Neural cell (in vitro differentiated cells): ENCODE results near the gene SLF1. TPM values are rescaled to one million over a fixed set of nuclear protein-coding genes. Genes with fewer than 3 reads are reported as not detected.

Experiments
- H2AFZ ChIP-seq: fragments of 200-600, 300-800 bp; sonication (generic), shearing (Covaris generic); 2 replicates; pipeline ENCODE4 v1.6.0; 2014; ENCODE audit warnings: low read depth, mild to moderate bottlenecking, antibody characterized with exemption, low read length, moderate library complexity
- H3F3A ChIP-seq: fragments of 200-600 bp; shearing (Covaris generic); 2 replicates; pipeline ENCODE4 v1.6.1; 2016; ENCODE audit warnings: mild to moderate bottlenecking, moderate library complexity, mixed read lengths, antibody characterized with exemption, low read length; ENCODE audit not compliant: insufficient read depth, poor library complexity, severe bottlenecking
- H3K27ac ChIP-seq: fragments of 200-600, 300-800 bp; sonication (generic), shearing (Covaris generic); 2 replicates; pipeline ENCODE4 v1.5.1; 2014; ENCODE audit warnings: mild to moderate bottlenecking, low read length, moderate library complexity
- H3K27me3 ChIP-seq: fragments of 300-800, 200-600 bp; sonication (generic), shearing (Covaris generic); 2 replicates; pipeline ENCODE4 v1.6.0; 2014; ENCODE audit warnings: mild to moderate bottlenecking, low read depth, low read length, moderate library complexity; ENCODE audit not compliant: insufficient read depth
- H3K36me3 ChIP-seq: fragments of 300-800, 200-600 bp; sonication (generic), shearing (Covaris generic); 2 replicates; pipeline ENCODE4 v1.5.1; 2014; ENCODE audit warnings: mild to moderate bottlenecking, antibody characterized with exemption, low read length, moderate library complexity; ENCODE audit not compliant: insufficient read depth
- H3K4me2 ChIP-seq: fragments of 300-800, 200-600 bp; sonication (generic), shearing (Covaris generic); 2 replicates; pipeline ENCODE4 v1.6.0; 2014; ENCODE audit warnings: mild to moderate bottlenecking, low read length
- H3K4me3 ChIP-seq: fragments of 300-800, 200-600 bp; sonication (generic), shearing (Covaris generic); 2 replicates; pipeline ENCODE4 v1.5.1; 2014; ENCODE audit warnings: mild to moderate bottlenecking, low read length, moderate library complexity
- H3K79me2 ChIP-seq: fragments of 200-600 bp; shearing (Covaris generic); replicated peaks from 2 replicates; pipeline ENCODE4 v1.6.0; 2014; ENCODE audit warnings: mild to moderate bottlenecking, low read length, moderate library complexity; ENCODE audit not compliant: insufficient read depth
- H3K9ac ChIP-seq: fragments of 300-800, 200-600 bp; sonication (generic), shearing (Covaris generic); 2 replicates; pipeline ENCODE4 v1.6.1; 2016; ENCODE audit warnings: mild to moderate bottlenecking, low read length, mixed read lengths
- H3K9me2 ChIP-seq: fragments of 200-600 bp; shearing (Covaris generic); 2 replicates; pipeline ENCODE4 v1.6.1; 2016; ENCODE audit warnings: mild to moderate bottlenecking, low read length, mixed read lengths; ENCODE audit not compliant: insufficient read depth
- H3K9me3 ChIP-seq: fragments of 200-600, 300-800 bp; sonication (generic), shearing (Covaris generic); 2 replicates; pipeline ENCODE4 v1.6.1; 2016; ENCODE audit warnings: mild to moderate bottlenecking, mixed run types, low read length, moderate library complexity, mixed read lengths
- H4K20me1 ChIP-seq: fragments of 200-600 bp; shearing (Covaris generic); 2 replicates; pipeline ENCODE4 v1.6.1; 2016; ENCODE audit warnings: mild to moderate bottlenecking, mixed run types; ENCODE audit not compliant: insufficient read depth
- CTCF ChIP-seq: fragments of 450-650 bp; IDR thresholded peaks from 2 replicates; pipeline ENCODE4 v1.5.1; 2014; ENCODE audit warnings: antibody characterized with exemption, mild to moderate bottlenecking, moderate library complexity; ENCODE audit not compliant: poor library complexity, severe bottlenecking
- EP300 ChIP-seq: fragments of 450-650 bp; conservative IDR thresholded peaks from 2 replicates; pipeline ENCODE4 v1.6.1; 2014; ENCODE audit warnings: antibody characterized with exemption, mild to moderate bottlenecking, moderate library complexity; ENCODE audit not compliant: poor library complexity, severe bottlenecking
- EZH2 ChIP-seq: fragments of 200-600, 300-800 bp; shearing (Covaris generic), sonication (generic); IDR thresholded peaks from 2 replicates; pipeline ENCODE4 v1.6.1; 2014; ENCODE audit warnings: antibody characterized with exemption, low read length, borderline replicate concordance, mild to moderate bottlenecking; ENCODE audit not compliant: insufficient read depth, poor library complexity, severe bottlenecking
- MXI1 ChIP-seq: fragments of 450-650 bp; conservative IDR thresholded peaks from 2 replicates; pipeline ENCODE4 v1.6.1; 2014; ENCODE audit warnings: antibody characterized with exemption, mild to moderate bottlenecking; ENCODE audit not compliant: poor library complexity, severe bottlenecking
- POLR2AphosphoS5 ChIP-seq: IDR thresholded peaks from 2 replicates; pipeline ENCODE4 v1.6.1; 2012
- RAD21 ChIP-seq: fragments of 450-650 bp; conservative IDR thresholded peaks from 2 replicates; pipeline ENCODE4 v1.6.1; 2014; ENCODE audit warnings: antibody characterized with exemption, mild to moderate bottlenecking, moderate library complexity
- REST ChIP-seq: IDR thresholded peaks from 2 replicates; pipeline ENCODE4 v1.6.1; 2012; ENCODE audit warnings: borderline replicate concordance
- SMC3 ChIP-seq: fragments of 450-650 bp; conservative IDR thresholded peaks from 2 replicates; pipeline ENCODE4 v1.6.1; 2014; ENCODE audit warnings: antibody characterized with exemption, mild to moderate bottlenecking, moderate library complexity; ENCODE audit not compliant: poor library complexity
- TAF1 ChIP-seq: IDR thresholded peaks from 2 replicates; pipeline ENCODE4 v1.6.1; 2012; ENCODE audit warnings: low read depth
- polyA plus RNA-seq: library from polyadenylated mRNA; depleted of rRNA; stranded (reverse); fragments of >200 nt; gene quantifications from 2 replicates; pipeline ENCODE4 v1.2.3, GENCODE V29; 2014

The SLF1 gene
- polyA plus RNA-seq, 1 donor from 2014 or later: 19.7 TPM

DNA sequence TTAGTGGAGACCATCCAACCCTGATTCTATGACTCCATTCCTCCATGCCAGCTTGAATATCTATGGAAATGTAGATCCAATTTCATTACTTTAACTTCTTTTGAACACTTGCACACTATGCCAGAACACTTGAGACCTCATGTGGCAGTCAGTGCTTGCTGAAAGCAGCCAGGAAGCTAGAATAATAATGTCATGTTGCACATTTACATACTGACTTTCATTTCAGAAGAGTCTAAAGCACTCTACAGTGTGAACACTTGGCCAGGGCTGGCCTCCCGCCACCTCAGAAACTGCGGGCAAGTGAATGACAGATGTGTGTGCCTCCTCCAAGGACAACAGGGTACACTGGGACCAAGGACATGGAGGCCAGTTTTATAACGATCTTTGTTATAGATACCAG lies 97.3 kb downstream of the SLF1 start:
- H3K9me2 ChIP-seq: no peaks in the 10 kb centered on the region
- H3K27me3 ChIP-seq: no peaks in the 10 kb centered on the region
- H3K9me3 ChIP-seq: no peaks in the 10 kb centered on the region
- no peak overlapping the region for H3K4me3 ChIP-seq
- no peaks in the 10 kb centered on the region for H3K36me3 ChIP-seq
- no peak overlapping the region for H3K9ac ChIP-seq
- no peak overlapping the region for H2AFZ ChIP-seq
- H3F3A ChIP-seq: no peaks in the 10 kb centered on the region
- H4K20me1 ChIP-seq: no peaks in the 10 kb centered on the region
- H3K27ac ChIP-seq: no peak overlapping the region
- TF ChIP-seq TAF1: no peak
- no peak for TF ChIP-seq CTCF
- TF ChIP-seq POLR2AphosphoS5: no peak
- TF ChIP-seq EP300: no peak
- TF ChIP-seq REST: no peak
- TF ChIP-seq MXI1: no peak
- TF ChIP-seq EZH2: no peak
- no peak for TF ChIP-seq RAD21
- no peak for TF ChIP-seq SMC3
- H3K4me2 ChIP-seq: no peak overlapping the region
- H3K79me2 ChIP-seq: no peaks in the 10 kb centered on the region

DNA sequence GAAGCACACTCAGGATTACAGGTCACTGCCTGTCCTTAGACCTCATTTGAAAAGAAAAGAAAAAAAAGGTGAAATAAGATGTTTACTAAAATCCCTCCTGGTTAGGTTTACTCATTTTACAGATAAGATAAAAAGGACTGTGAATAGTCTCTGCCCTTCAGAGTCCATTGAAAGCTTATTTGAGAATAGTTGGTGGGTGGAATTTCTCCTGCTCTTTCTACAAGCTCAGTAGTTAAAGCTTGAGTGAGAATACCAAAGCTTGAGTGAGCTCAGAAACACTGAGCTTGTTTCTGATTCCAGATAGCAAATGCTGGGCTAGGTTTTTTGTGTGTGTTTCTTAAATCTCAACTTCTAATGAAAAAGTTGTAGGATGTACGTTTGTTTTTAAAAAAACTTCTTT lies 106.7 kb downstream of the SLF1 start:
- Histone ChIP-seq H3K27ac (no peak overlapping the region), H3K9me3 (no peaks in the 10 kb centered on the region), H3K79me2 (no peaks in the 10 kb centered on the region), H3K27me3 (no peaks in the 10 kb centered on the region), H3K36me3 (no peaks in the 10 kb centered on the region), H3F3A (no peaks in the 10 kb centered on the region), H3K9ac (no peak overlapping the region), H3K9me2 (no peaks in the 10 kb centered on the region), H3K4me3 (no peak overlapping the region), H4K20me1 (no peaks in the 10 kb centered on the region), H3K4me2 (no peak overlapping the region), H2AFZ (no peak overlapping the region)
- no peak for TF ChIP-seq MXI1
- no peak for TF ChIP-seq EZH2
- TF ChIP-seq POLR2AphosphoS5: no peak
- TF ChIP-seq EP300: no peak
- TF ChIP-seq RAD21: no peak
- no peak for TF ChIP-seq REST
- TF ChIP-seq CTCF: no peak
- no peak for TF ChIP-seq TAF1
- no peak for TF ChIP-seq SMC3
